HG02973 (cell line): Measurements from ENCODE around the gene C1orf116.
A peak's percentile ranks its signal among the peaks of the same experiment; 100 is the strongest.

ENCODE experiments used
- ATAC-seq: cut with Tn5 transposase; IDR thresholded peaks from one replicate; pipeline ENCODE4 v1.9.1; 2021; ENCODE audit warnings: moderate library complexity; ENCODE audit not compliant: unreplicated experiment

C1orf116 gene

DNA sequence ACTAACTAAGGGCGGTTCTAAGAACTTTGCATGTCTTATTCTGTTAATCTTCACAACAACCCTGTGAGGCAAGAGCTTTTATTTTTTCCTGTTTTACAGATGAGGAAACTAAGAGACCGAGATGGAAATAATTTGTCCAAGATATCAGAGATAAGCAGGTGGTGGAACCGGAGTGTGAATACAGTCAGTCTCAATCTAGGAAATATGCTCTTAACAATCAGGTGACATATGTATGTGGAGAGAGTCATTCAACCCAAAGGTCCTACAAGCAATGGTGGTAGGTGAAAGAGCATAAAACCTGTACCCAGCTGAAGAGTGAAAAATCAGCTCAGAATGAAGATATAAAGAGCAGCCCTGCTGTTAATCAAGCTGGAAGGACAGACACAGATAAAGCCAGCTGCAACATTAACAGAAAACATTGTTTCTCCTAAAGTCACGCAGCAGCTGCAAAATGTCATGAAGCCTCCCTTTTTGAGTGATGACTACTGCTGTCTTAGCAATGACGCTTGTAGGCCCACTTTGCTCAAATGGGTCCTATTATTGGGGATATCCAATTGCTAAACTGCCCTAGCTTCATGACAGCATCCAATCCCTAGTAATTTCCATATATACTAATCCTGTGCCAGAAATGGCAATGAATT, 31.8 kb downstream of the C1orf116 start:
- no peak for ATAC-seq

DNA sequence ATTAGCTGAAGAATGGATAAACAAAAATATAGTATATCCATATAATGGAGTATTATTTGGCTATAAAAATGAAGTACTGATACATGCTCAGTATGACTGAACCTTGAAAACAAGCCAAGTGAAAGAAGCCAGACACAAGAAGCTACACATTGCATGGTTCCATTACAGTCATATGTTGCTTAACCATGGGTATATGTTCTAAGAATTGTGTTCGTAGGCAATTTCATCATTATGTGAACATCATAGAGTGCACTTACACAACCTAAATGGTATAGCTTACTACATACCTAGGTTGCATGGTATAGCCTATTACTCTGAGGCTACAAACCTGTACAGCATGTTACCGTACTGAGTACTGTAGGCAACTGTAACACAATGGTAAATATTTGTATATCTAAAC, 33.7 kb downstream of the C1orf116 start:
- no peak for ATAC-seq

DNA sequence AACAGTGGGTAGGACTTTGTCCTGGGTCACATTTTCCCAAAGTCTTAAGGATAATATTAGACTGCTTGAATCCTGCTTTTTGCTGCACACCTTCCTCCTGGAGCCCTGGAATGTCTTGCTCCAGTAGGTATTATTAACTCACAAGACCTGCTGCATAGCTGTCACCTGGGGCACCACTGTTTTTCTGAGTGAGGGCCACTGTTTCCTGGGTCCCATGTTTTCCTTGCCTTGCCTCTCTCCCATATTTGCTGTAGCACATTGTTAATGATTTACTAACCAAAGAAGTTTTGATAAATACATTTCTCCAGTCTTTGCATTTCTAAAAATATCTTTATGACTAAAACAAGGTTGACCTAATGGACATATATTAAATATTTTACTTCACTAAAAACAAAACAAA, 39.8 kb downstream of the C1orf116 start:
- no peak for ATAC-seq

DNA sequence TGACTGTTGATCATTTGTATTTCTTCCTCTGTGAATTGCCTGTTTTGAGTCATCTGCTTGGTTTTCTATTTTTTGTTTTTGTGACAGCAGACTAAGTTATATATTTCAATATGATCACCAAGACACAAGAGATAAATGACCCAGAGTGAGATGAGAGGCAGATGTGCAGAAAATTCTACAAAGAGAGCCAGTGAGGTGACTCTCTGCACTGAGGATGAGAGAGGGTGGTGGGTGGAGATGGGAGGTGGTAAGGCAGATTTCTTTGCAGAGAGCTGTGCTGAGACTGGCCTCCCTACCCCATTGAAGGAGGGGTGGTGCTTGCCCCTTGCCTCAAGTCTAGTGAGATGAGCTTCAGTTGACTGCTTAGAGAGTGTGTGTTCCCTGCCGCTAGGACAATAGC, 44.7 kb downstream of the C1orf116 start:
- ATAC-seq, result no peak

DNA sequence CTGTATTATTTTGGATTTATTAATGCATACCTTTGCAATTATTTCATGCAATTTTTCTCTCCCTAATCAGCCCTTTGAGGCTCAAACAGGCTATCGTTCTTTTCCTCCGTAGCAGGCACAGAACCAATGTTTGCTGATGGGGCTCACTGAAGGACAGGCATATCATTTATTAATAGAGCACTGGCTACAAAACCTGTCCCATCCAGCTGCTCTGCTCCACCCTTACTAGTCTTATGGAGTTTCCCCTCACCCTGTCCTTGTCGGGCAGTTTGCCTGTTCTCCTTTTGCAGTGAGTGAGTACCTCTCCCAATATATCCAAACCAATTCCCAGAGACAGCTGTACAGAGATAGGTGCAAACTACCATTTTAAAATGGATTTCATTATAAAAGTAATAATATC, 45.7 kb downstream of the C1orf116 start:
- ATAC-seq, result no peak

DNA sequence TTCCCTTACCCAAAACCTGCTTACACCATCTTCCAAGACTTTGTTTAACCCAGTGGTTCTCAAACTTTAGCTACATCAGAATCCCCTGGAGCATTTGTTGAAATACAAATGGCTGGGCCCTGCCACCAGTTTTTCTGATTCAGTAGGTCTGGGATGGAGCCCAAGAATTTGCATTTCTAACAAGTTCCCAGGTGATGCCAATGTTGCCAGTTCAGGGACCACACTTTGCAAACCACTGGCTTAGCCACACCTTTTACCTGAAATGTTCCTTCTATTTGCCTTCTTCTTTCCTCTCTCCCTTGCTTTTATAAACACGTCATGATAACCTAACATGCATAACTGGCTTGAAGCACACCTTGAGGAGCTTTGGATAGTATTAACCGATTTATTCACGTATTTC, 46.2 kb downstream of the C1orf116 start:
- ATAC-seq, result no peak

DNA sequence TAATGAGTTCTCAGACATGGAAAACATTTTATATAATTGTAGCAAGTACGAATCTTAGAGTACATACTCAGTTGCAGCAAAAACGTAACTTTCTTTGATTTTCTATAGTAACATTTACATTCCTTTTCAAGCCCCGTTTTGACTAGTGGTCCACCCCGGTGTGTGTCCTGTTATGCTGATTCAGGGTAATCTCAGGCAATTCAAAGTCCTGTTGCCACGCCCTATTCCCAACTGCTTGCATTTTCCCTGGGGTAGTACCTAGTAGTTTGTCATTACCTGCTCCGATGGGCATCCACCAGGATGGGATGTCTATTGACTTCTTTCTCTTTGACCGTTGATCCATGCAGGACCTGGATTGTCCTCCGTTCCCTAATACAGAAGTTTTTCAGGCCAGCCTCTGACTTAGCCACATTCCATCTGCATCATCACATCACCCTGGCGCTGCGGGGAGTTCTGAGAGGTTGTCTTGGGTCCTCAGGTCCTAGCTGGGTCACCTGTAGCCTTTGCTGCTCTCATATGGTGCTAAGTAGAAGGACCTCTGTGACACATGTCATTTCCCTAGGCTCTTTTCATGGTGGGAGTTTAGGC, 47.3 kb downstream of the C1orf116 start:
- no peak for ATAC-seq

DNA sequence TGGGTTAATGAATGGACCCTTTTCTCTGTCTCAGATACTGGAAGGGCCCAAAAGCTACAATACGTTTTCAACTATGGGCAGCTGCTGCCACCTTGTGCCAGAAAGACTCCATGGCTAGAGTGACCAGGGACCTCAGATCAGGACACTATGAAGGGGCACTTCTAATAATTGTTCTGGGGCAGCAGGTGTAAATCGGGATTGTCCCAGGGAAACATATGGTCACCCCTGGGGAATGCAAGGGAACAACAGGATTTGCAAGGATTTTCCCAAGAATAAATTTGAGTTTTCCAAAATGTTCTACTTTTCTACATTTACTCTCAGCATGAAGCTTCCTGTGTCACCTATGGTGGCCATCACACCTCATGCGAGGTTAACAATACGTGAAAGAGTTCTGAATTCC, 50.3 kb downstream of the C1orf116 start:
- no peak for ATAC-seq

DNA sequence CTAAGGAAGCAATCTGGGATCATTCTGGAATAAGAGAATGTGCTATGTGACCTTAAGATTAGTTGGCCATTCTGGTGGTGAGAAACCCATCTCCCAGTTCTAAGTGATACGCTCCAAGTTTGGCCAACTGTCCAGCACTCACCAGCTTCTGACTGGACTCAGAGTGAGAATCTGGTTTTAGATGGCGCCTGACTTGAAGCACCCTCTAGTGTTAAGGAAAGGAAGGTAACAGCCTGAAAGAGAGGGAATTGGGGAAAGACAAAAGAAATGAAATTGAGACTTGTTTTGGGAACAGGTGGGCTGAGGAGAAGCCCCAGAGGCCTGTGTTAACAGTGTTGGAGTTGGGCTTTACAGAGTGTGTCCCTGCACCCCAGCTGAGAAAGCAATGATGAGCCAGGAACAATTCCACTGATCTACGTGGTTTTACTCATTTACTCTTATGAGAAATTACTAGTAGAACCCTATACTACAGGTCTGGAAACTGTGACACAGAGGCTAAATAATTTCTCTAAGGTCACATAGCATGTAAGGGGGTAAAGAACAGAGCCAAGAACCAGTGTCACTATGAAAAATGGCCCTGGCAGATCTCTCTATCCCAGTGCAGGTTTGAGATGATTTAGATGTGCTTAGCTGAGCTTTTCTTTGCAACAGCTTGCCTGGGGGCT, 53.0 kb downstream of the C1orf116 start:
- no peak for ATAC-seq

DNA sequence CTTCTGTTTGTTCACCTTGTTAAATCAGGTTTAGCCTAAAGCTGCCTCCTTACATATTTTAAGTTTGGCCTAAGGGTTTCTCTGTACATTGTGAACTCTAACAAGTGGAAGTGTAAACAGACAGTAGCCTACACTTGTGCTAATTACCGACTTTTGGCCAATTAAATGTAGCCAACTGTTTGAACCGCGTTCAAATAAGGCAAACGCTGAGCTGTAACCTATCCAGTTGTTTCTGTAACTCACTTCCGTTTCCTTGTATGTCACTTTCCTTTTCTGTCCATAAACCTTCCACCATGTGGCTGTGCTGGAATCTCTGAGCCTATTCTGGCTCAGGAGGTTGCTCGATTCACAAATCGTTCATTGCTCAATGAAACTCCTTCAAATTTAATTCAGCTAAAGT, 54.3 kb downstream of the C1orf116 start:
- no peak for ATAC-seq

DNA sequence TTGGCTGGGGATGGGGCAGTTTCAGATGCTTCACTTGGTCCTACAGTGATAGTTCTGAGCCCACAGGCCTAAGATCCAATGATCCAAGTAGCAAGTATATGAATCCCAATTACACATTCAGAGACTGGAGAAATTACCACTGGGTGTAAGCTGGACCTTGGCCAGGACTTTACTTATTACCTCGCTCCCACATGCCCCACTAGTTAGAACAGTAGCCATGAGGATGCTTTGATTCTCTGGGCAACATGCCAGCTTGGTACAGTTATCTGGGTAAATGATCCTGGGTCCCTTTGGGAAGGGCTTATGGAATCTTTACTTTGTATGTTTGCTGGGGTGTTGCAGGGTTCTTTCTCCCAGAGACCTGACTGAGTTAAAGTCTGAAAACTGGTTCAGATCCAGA, 57.2 kb downstream of the C1orf116 start:
- ATAC-seq, result no peak

DNA sequence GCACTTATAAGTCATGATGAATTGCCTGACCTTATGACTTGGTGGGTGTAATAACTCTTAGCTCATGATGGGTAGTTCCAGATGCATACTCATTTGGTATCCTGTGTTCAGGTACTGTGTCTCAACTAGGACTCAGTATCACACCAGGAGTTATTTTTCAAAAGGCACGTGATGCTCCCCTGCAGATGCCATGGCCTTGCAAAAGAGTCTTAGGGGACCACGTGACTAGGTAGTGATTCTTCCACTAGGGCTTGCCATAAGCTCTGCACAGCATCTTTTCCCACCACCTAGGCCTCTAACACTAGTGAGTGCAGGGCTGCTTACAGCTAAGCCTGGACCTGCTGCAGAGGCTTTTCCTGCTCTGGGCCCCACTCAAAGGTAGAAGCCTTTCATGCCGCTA, 58.4 kb downstream of the C1orf116 start:
- ATAC-seq, result no peak

DNA sequence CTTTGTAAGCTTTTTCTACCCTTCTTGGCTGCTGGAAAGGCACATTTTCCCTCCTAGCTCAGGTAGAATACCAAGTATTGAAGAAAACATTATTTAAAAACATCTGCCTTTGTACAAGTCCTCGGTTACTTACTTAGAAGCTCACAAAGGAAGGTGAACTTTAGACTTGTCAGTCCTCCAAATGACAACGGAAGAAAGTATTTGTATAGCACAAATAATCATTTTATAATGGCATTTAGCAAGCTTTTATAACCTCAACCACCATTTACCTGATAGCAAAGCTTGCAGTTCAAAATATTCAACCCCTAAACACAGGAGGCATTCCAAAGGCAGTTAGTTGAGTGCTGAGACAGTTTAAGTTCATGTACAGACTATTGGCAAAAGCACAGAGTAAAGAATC, 59.8 kb downstream of the C1orf116 start:
- ATAC-seq, result no peak

DNA sequence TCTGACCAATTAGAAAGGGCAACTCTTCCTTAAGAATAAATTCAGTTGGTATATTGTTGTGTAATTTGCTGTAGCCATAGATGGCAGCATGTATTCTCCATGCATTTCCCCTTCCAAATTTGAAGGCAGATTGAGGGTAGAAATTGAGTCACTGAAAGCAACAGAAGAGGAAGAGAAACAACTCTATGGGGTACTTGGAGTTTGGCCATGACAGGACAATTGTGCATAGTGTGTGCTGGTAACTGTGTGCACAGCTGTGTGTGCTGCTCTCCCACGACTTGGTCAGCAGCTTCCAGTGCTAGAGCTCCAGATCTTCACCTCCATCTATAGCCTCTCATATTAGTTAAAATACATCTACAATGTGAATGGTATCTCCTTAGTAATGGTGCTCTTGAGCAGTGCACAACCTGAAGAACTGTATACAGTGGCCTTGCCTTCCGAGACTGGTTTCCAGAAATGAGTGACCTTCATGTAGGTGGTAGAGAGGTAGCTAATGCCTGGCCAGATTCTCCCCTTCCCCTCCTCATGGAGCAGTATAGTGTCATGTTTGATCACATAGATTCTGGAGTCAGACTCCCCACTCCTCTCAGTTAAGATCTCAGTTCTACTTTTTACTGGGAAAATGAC, 61.4 kb downstream of the C1orf116 start:
- ATAC-seq, result peak; percentile 53

DNA sequence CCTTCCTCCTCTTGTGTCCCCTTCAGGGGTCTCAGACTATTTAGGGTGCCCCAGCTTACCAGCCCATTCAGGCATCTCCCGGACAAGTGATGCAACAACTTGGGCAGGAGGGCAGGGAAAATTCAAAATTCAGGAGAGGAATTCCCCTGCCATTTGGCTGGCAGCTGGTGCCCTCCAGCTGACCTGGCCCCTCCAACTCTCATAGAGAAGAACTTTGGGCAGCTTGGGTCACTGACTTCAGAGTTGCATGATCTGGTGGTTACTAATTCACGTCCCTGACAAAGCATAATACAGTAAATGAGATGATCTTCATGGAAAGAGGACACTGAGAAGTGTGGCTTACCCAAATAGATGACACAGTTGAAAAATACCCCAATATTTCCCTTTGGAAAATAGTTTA, 62.1 kb downstream of the C1orf116 start, which contains the start of gene FCAMR:
TSS of gene FCAMR (minus strand) at position 15 of the 400 bp plus-strand sequence. CDS start 335 bp downstream, outside the sequence.
- no peak for ATAC-seq

DNA sequence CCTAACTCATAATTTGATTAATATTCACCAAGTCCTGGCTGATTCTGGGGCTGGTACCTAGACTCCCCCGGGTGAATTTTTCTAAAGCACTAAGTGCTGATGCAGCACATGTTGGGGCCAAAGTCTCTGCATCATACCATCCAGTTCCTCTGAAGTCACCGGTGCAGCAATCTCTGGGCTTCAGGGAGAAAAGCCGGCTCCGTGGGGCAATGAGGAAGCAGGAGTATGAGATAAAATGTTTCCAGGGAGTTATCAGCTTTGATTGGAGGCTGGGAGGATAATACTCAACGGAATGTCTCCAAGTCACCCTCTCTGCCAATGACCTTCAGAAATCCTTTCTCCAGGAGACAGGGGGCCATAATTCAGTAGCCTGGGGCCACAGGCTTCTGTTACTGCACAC, 63.5 kb downstream of the C1orf116 start:
- ATAC-seq, result no peak
